ENCODE results near the gene ACAA2.

GRCh38 chr18:49742316-49743116 is 70.8 kb downstream of the ACAA2 start:
- TF ChIP-seq CTCF (IDR thresholded peaks at IDR 0.05; ENCODE audit: borderline replicate concordance, extremely low read depth, low read length, poor library complexity, severe bottlenecking) = no peak
- TF ChIP-seq EZH2 (IDR thresholded peaks at IDR 0.05; ENCODE audit: borderline replicate concordance, low read depth, low read length, severe bottlenecking) = no peak
